HepG2 (cell line): Measurements from ENCODE around the gene MAP2K2. TPM values are rescaled to one million over a fixed set of nuclear protein-coding genes. Genes with fewer than 3 reads are reported as not detected.

Source experiments
- AGO1 ChIP-seq: fragments of 200-400 bp; formaldehyde crosslinking; IDR thresholded peaks from 2 replicates; pipeline ENCODE4 v1.6.1; 2017; ENCODE audit warnings: mild to moderate bottlenecking, low read depth, low read length, moderate library complexity; ENCODE audit not compliant: poor library complexity, severe bottlenecking
- KLF12 ChIP-seq: sonication (generic); formaldehyde crosslinking; IDR thresholded peaks from 2 replicates; pipeline ENCODE4 v1.4.0; 2020; ENCODE audit warnings: missing genetic modification reagents, borderline replicate concordance
- SRSF1 ChIP-seq: fragments of 200-400 bp; formaldehyde crosslinking; optimal IDR thresholded peaks from 2 replicates; pipeline ENCODE3; 2017; ENCODE audit warnings: mild to moderate bottlenecking, low read depth, low read length, moderate library complexity
- ZBTB8A ChIP-seq: sonication (generic); formaldehyde crosslinking; IDR thresholded peaks from 2 replicates; pipeline ENCODE4 v1.4.0; 2020; ENCODE audit warnings: mild to moderate bottlenecking, low read depth, missing genetic modification reagents, borderline replicate concordance
- ZNF33B ChIP-seq: sonication (generic); formaldehyde crosslinking; IDR thresholded peaks from 2 replicates; pipeline ENCODE4 v1.5.1; 2020; ENCODE audit warnings: mild to moderate bottlenecking, missing genetic modification reagents
- ZNF7 ChIP-seq: IDR thresholded peaks from 2 replicates; pipeline ENCODE4 v1.6.1; 2016; ENCODE audit warnings: missing biosample characterization, missing genetic modification reagents
- ZSCAN22 ChIP-seq: sonication (generic); formaldehyde crosslinking; IDR thresholded peaks from 2 replicates; pipeline ENCODE4 v1.4.0; 2020; ENCODE audit warnings: mild to moderate bottlenecking, missing genetic modification reagents
- polyA plus RNA-seq, 8 experiments: library from polyadenylated mRNA; depleted of rRNA in 3 of 8; stranded (reverse) in 7 of 8; unstranded in 1 of 8; fragments of >200 nt; fragmentation: Illumina TruSeq in 4 of 8; extraction: Trizol in 4 of 8; gene quantifications; 2 replicates each; pipeline versions ENCODE4 v1.2.1 to v1.2.3, GENCODE V29; 2011 to 2016; ENCODE audit warnings: low read depth in 4 of 8, missing spikeins in 1 of 8, mixed read lengths in 1 of 8; ENCODE audit not compliant: insufficient read depth in 1 of 8
- total RNA-seq, 5 experiments: library from RNA; depleted of rRNA; stranded (reverse); fragments of >200 nt; fragmentation: Illumina TruSeq; extraction: Trizol; gene quantifications; 2 replicates each; pipeline ENCODE4 v1.2.3, GENCODE V29; 2016; ENCODE audit warnings: low read depth in 1 of 5
- TF ChIP-seq, protein P1 (sequence below): sonication (generic); formaldehyde crosslinking; conservative IDR thresholded peaks from 2 replicates; pipeline ENCODE4 v1.4.0; 2020; ENCODE audit warnings: mild to moderate bottlenecking, missing genetic modification reagents, moderate library complexity
- TF ChIP-seq, protein P2 (sequence below): IDR thresholded peaks from 2 replicates; pipeline ENCODE4 v1.6.1; 2018; ENCODE audit warnings: missing genetic modification reagents
- TF ChIP-seq, protein P3 (sequence below), 2 experiments: sonication (generic) in 1 of 2; formaldehyde crosslinking in 1 of 2; IDR thresholded peaks; 2 replicates each; pipeline versions ENCODE4 v1.4.0 to v1.6.1; 2016 to 2020; ENCODE audit warnings: borderline replicate concordance in 1 of 2, low read depth in 1 of 2, mild to moderate bottlenecking in 1 of 2, missing genetic modification reagents in 1 of 2
- TF ChIP-seq, protein P4 (sequence below): sonication (generic); formaldehyde crosslinking; IDR thresholded peaks from 2 replicates; pipeline ENCODE4 v1.4.0; 2020; ENCODE audit warnings: mild to moderate bottlenecking, missing genetic modification reagents, borderline replicate concordance
- TF ChIP-seq, protein P5 (sequence below): IDR thresholded peaks from 2 replicates; pipeline ENCODE4 v1.6.1; 2012; ENCODE audit warnings: low read length, improper control_type of control experiment

The MAP2K2 gene
- total and polyA plus RNA-seq, 2 of the 13 experiments (the other 11 are each of a cell fraction or from before 2014, with no cell fraction given), result 70.3 to 80.9 TPM

DNA sequence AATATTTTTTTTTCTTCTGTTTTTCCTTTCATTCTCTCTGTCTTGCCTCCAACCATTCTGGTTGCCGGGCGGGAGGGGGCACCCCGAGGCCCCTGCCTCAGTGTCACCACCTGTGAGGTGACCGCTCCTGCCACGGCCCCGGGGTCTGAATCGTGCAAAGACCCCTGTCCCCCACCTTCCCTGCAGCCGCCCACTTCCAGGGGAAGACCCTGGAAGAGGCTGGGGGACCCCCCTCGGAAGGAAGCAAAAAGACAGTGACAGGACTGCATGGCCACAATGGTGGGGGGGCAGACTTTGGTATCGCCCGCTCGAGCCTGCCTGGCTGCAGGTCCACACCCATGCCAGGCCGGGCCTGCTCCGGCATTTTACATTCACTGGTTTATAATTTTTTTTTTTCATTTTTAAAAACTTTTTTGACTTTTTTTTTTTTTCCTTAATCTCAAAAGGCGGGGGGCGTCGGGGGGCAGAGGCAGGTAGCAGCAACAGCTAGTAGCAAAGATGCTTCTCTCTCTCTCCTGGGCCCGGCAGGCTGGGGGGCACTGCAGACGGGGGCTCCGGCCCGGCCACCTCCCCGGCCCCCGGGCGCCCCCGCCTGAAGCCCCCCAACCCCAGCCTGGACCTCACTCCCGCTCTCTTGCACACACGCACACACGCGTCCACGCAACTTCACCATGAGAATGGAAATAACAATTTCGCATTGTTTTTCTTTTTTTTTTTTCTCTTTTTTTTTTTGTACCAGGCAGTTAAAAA is 79.8 kb downstream of the MAP2K2 start (continued):
- TF ChIP-seq, protein P1, sequence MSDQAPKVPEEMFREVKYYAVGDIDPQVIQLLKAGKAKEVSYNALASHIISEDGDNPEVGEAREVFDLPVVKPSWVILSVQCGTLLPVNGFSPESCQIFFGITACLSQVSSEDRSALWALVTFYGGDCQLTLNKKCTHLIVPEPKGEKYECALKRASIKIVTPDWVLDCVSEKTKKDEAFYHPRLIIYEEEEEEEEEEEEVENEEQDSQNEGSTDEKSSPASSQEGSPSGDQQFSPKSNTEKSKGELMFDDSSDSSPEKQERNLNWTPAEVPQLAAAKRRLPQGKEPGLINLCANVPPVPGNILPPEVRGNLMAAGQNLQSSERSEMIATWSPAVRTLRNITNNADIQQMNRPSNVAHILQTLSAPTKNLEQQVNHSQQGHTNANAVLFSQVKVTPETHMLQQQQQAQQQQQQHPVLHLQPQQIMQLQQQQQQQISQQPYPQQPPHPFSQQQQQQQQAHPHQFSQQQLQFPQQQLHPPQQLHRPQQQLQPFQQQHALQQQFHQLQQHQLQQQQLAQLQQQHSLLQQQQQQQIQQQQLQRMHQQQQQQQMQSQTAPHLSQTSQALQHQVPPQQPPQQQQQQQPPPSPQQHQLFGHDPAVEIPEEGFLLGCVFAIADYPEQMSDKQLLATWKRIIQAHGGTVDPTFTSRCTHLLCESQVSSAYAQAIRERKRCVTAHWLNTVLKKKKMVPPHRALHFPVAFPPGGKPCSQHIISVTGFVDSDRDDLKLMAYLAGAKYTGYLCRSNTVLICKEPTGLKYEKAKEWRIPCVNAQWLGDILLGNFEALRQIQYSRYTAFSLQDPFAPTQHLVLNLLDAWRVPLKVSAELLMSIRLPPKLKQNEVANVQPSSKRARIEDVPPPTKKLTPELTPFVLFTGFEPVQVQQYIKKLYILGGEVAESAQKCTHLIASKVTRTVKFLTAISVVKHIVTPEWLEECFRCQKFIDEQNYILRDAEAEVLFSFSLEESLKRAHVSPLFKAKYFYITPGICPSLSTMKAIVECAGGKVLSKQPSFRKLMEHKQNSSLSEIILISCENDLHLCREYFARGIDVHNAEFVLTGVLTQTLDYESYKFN (CRISPR knock-in tag), result no peak
- TF ChIP-seq SRSF1 (peak; percentile 34), ZNF7 (CRISPR knock-in tag) (no peak), ZBTB8A (CRISPR knock-in tag) (no peak), KLF12 (CRISPR knock-in tag) (no peak), ZNF33B (CRISPR knock-in tag) (no peak), AGO1 (peak; percentile 51), ZSCAN22 (CRISPR knock-in tag) (no peak)
- TF ChIP-seq, protein P2, sequence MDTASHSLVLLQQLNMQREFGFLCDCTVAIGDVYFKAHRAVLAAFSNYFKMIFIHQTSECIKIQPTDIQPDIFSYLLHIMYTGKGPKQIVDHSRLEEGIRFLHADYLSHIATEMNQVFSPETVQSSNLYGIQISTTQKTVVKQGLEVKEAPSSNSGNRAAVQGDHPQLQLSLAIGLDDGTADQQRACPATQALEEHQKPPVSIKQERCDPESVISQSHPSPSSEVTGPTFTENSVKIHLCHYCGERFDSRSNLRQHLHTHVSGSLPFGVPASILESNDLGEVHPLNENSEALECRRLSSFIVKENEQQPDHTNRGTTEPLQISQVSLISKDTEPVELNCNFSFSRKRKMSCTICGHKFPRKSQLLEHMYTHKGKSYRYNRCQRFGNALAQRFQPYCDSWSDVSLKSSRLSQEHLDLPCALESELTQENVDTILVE, result no peak
- TF ChIP-seq, protein P3, sequence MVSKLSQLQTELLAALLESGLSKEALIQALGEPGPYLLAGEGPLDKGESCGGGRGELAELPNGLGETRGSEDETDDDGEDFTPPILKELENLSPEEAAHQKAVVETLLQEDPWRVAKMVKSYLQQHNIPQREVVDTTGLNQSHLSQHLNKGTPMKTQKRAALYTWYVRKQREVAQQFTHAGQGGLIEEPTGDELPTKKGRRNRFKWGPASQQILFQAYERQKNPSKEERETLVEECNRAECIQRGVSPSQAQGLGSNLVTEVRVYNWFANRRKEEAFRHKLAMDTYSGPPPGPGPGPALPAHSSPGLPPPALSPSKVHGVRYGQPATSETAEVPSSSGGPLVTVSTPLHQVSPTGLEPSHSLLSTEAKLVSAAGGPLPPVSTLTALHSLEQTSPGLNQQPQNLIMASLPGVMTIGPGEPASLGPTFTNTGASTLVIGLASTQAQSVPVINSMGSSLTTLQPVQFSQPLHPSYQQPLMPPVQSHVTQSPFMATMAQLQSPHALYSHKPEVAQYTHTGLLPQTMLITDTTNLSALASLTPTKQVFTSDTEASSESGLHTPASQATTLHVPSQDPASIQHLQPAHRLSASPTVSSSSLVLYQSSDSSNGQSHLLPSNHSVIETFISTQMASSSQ (IDR thresholded peaks at IDR 0.05; ENCODE audit: low read depth), result no peak
- TF ChIP-seq, protein P3 (CRISPR knock-in tag; IDR thresholded peaks at IDR 0.05; ENCODE audit: borderline replicate concordance), result no peak
- TF ChIP-seq, protein P4, sequence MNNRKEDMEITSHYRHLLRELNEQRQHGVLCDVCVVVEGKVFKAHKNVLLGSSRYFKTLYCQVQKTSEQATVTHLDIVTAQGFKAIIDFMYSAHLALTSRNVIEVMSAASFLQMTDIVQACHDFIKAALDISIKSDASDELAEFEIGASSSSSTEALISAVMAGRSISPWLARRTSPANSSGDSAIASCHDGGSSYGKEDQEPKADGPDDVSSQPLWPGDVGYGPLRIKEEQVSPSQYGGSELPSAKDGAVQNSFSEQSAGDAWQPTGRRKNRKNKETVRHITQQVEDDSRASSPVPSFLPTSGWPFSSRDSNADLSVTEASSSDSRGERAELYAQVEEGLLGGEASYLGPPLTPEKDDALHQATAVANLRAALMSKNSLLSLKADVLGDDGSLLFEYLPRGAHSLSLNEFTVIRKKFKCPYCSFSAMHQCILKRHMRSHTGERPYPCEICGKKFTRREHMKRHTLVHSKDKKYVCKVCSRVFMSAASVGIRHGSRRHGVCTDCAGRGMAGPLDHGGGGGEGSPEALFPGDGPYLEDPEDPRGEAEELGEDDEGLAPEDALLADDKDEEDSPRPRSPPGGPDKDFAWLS (CRISPR knock-in tag), result no peak
- TF ChIP-seq, protein P5, sequence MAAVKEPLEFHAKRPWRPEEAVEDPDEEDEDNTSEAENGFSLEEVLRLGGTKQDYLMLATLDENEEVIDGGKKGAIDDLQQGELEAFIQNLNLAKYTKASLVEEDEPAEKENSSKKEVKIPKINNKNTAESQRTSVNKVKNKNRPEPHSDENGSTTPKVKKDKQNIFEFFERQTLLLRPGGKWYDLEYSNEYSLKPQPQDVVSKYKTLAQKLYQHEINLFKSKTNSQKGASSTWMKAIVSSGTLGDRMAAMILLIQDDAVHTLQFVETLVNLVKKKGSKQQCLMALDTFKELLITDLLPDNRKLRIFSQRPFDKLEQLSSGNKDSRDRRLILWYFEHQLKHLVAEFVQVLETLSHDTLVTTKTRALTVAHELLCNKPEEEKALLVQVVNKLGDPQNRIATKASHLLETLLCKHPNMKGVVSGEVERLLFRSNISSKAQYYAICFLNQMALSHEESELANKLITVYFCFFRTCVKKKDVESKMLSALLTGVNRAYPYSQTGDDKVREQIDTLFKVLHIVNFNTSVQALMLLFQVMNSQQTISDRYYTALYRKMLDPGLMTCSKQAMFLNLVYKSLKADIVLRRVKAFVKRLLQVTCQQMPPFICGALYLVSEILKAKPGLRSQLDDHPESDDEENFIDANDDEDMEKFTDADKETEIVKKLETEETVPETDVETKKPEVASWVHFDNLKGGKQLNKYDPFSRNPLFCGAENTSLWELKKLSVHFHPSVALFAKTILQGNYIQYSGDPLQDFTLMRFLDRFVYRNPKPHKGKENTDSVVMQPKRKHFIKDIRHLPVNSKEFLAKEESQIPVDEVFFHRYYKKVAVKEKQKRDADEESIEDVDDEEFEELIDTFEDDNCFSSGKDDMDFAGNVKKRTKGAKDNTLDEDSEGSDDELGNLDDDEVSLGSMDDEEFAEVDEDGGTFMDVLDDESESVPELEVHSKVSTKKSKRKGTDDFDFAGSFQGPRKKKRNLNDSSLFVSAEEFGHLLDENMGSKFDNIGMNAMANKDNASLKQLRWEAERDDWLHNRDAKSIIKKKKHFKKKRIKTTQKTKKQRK, result no peak
